Neutrophil (primary cell): Measurements from ENCODE around the gene DAZAP1.

ENCODE experiments used
- H3K27ac ChIP-seq: fragments of 200-600 bp; sonication (generic); 2 replicates; pipeline ENCODE4 v1.5.1; 2016; ENCODE audit warnings: mild to moderate bottlenecking, moderate library complexity
- H3K27me3 ChIP-seq: fragments of 200-600 bp; sonication (generic); 2 replicates; pipeline ENCODE4 v1.6.0; 2016; ENCODE audit warnings: mild to moderate bottlenecking
- H3K36me3 ChIP-seq: fragments of 200-600 bp; sonication (generic); 2 replicates; pipeline ENCODE4 v1.5.1; 2017
- H3K4me1 ChIP-seq, 2 experiments: fragments of 200-600 bp in 1 of 2; sonication (generic) in 1 of 2; 1 replicate in 1 of 2; 2 replicates in 1 of 2; pipeline versions ENCODE4 v1.5.1 to v1.6.1; 2013 to 2016; ENCODE audit warnings: low read depth in 1 of 2, low read length in 1 of 2, mild to moderate bottlenecking in 1 of 2, moderate library complexity in 1 of 2; ENCODE audit not compliant: control insufficient read depth in 1 of 2, insufficient read depth in 1 of 2
- H3K4me3 ChIP-seq, 2 experiments: fragments of 200-600 bp in 1 of 2; sonication (generic) in 1 of 2; 1 replicate in 1 of 2; 2 replicates in 1 of 2; pipeline ENCODE4 v1.5.1; 2013 to 2016; ENCODE audit warnings: low read depth in 1 of 2, low read length in 1 of 2, mild to moderate bottlenecking in 1 of 2, moderate library complexity in 1 of 2
- H3K9me3 ChIP-seq: fragments of 200-600 bp; sonication (generic); 2 replicates; pipeline ENCODE4 v1.5.1; 2016
- TF ChIP-seq, protein P1 (sequence below): fragments of 200-600 bp; sonication (generic); IDR thresholded peaks from 2 replicates; pipeline ENCODE4 v1.5.1; 2016; ENCODE audit warnings: antibody characterized with exemption

DAZAP1 gene

GRCh38 chr19:1456121-1456900 is 48.9 kb downstream of the DAZAP1 start:
- H3K4me3 ChIP-seq: no peak overlapping the region
- TF ChIP-seq, protein P1, sequence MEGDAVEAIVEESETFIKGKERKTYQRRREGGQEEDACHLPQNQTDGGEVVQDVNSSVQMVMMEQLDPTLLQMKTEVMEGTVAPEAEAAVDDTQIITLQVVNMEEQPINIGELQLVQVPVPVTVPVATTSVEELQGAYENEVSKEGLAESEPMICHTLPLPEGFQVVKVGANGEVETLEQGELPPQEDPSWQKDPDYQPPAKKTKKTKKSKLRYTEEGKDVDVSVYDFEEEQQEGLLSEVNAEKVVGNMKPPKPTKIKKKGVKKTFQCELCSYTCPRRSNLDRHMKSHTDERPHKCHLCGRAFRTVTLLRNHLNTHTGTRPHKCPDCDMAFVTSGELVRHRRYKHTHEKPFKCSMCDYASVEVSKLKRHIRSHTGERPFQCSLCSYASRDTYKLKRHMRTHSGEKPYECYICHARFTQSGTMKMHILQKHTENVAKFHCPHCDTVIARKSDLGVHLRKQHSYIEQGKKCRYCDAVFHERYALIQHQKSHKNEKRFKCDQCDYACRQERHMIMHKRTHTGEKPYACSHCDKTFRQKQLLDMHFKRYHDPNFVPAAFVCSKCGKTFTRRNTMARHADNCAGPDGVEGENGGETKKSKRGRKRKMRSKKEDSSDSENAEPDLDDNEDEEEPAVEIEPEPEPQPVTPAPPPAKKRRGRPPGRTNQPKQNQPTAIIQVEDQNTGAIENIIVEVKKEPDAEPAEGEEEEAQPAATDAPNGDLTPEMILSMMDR: no peak
- H3K9me3 ChIP-seq: no peaks in the 10 kb centered on the region
- peaks cover 85% of the 10 kb centered on the region for H3K27me3 ChIP-seq
- peaks cover 18% of the 10 kb centered on the region for H3K36me3 ChIP-seq
- peaks cover 4 to 7% of the 10 kb centered on the region in 2 experiments for H3K4me1 ChIP-seq
- no peak overlapping the region for H3K27ac ChIP-seq

DNA sequence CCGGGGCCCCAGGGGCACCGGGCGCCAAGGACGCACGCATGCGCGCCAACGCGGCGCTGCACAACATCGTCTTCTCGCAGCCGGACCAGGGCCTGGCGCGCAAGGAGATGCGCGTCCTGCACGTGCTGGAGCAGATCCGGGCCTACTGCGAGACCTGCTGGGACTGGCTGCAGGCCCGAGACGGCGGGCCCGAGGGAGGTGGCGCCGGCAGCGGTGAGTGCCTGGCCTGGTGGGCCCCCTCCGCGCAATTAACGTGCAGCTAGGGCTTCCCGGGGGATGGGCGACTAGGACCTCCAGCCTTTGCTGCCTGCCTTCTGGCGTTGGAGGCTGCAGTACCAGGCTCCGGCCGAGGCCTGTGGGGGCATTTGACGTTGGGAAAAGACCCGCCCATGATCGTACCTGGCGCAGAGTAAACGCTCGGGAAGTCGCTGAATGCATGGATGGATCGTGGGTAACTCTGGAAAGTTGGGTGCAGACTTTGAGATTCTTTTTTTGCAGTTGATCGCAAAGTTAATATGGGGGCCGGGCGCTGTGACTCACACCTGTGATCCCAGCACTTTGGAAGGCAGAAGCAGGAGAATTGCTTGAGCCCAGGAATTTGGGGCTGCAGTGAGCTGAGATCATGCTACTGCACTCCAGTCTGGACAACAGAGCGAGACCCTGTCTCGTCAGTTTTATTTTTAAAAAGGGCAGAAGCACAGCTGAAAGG is 49.8 kb downstream of the DAZAP1 start:
- no peaks in the 10 kb centered on the region for H3K9me3 ChIP-seq
- no peak overlapping the region for H3K27ac ChIP-seq
- peaks cover 81% of the 10 kb centered on the region for H3K27me3 ChIP-seq
- no peak overlapping the region for H3K4me3 ChIP-seq
- TF ChIP-seq, protein P1: no peak
- peaks cover 4 to 7% of the 10 kb centered on the region in 2 experiments for H3K4me1 ChIP-seq
- H3K36me3 ChIP-seq: peaks cover 19% of the 10 kb centered on the region

DNA sequence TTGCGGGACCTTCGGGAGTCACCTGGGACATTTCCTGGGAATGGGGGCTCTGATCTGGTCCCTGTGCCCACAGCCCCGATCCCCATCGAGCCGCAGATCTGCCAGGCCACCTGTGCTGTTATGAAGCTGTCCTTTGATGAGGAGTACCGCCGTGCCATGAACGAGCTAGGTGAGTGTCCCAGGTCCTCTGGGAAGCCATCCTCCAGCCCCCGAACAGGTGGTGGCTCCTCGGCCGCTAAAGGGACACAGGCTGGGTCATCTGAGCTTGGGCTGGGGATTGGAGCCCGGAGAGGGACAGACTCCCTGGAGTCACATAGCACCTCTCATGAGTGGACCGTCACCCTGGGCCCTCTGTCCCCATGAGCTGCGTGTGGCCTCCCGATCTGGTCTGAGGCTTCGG is 50.5 kb downstream of the DAZAP1 start:
- no peak overlapping the region for H3K4me3 ChIP-seq
- no peak overlapping the region for H3K27ac ChIP-seq
- no peaks in the 10 kb centered on the region for H3K9me3 ChIP-seq
- peaks cover 19% of the 10 kb centered on the region for H3K36me3 ChIP-seq
- TF ChIP-seq, protein P1: no peak
- peaks cover 74% of the 10 kb centered on the region for H3K27me3 ChIP-seq
- H3K4me1 ChIP-seq: peaks cover 4 to 7% of the 10 kb centered on the region in 2 experiments

GRCh38 chr19:1459479-1459878 is 52.1 kb downstream of the DAZAP1 start:
- no peaks in the 10 kb centered on the region for H3K9me3 ChIP-seq
- H3K4me3 ChIP-seq: no peak overlapping the region
- peaks cover 19% of the 10 kb centered on the region for H3K36me3 ChIP-seq
- no peak overlapping the region for H3K27ac ChIP-seq
- peaks cover 67% of the 10 kb centered on the region for H3K27me3 ChIP-seq
- peaks cover 4 to 7% of the 10 kb centered on the region in 2 experiments for H3K4me1 ChIP-seq
- TF ChIP-seq, protein P1: no peak

- Histone ChIP-seq H3K4me3 (no peak overlapping the region), H3K27me3 (peaks cover 67% of the 10 kb centered on the region), H3K4me1 (peaks cover 1 to 3% of the 10 kb centered on the region in 2 experiments), H3K9me3 (no peaks in the 10 kb centered on the region), H3K36me3 (peaks cover 19% of the 10 kb centered on the region), H3K27ac (no peak overlapping the region)
- TF ChIP-seq, protein P1: no peak
Observed at GRCh38 chr19:1460033-1460995, 52.9 kb downstream of the DAZAP1 start.
